HG02678 (cell line): ENCODE data around the gene PKIB.

ENCODE experiments used
- ATAC-seq: cut with Tn5 transposase; IDR thresholded peaks from one replicate; pipeline ENCODE4 v1.9.1; 2021; ENCODE audit warnings: mild to moderate bottlenecking, moderate library complexity; ENCODE audit not compliant: unreplicated experiment

PKIB gene

GRCh38 chr6:122663981-122664380, 53.8 kb downstream of the PKIB start:
- no peak for ATAC-seq

- ATAC-seq = no peak
Measured at GRCh38 chr6:122665929-122666328, 55.7 kb downstream of the PKIB start.

GRCh38 chr6:122666418-122666817, 56.2 kb downstream of the PKIB start:
- ATAC-seq = no peak

- no peak for ATAC-seq
Measured at GRCh38 chr6:122669418-122669817, 59.2 kb downstream of the PKIB start.

- no peak for ATAC-seq
Measured at GRCh38 chr6:122669868-122670267, 59.7 kb downstream of the PKIB start.

- ATAC-seq = no peak
Measured at GRCh38 chr6:122671251-122671650, 61.0 kb downstream of the PKIB start.

- ATAC-seq = no peak
Measured at GRCh38 chr6:122673343-122673961, 63.2 kb downstream of the PKIB start.

GRCh38 chr6:122676146-122676545, 65.9 kb downstream of the PKIB start:
- ATAC-seq = no peak

- no peak for ATAC-seq
Measured at GRCh38 chr6:122676688-122677087, 66.5 kb downstream of the PKIB start.

GRCh38 chr6:122677406-122677805, 67.2 kb downstream of the PKIB start:
- no peak for ATAC-seq

GRCh38 chr6:122678841-122679240, 68.6 kb downstream of the PKIB start:
- ATAC-seq = no peak

GRCh38 chr6:122681705-122682104, 71.5 kb downstream of the PKIB start:
- no peak for ATAC-seq

- ATAC-seq = no peak
Measured at GRCh38 chr6:122683989-122684651, 73.9 kb downstream of the PKIB start.

GRCh38 chr6:122692175-122692598, 82.0 kb downstream of the PKIB start:
- no peak for ATAC-seq

- ATAC-seq = no peak
Measured at GRCh38 chr6:122692807-122693580, 82.8 kb downstream of the PKIB start.

- ATAC-seq = no peak
Measured at GRCh38 chr6:122694075-122694474, 83.9 kb downstream of the PKIB start.

- ATAC-seq = no peak
Measured at GRCh38 chr6:122694602-122695001, 84.4 kb downstream of the PKIB start.

- ATAC-seq = no peak
Measured at GRCh38 chr6:122695188-122695587, 85.0 kb downstream of the PKIB start.

GRCh38 chr6:122696079-122696478, 85.9 kb downstream of the PKIB start:
- no peak for ATAC-seq

GRCh38 chr6:122696853-122697252, 86.6 kb downstream of the PKIB start:
- no peak for ATAC-seq

- no peak for ATAC-seq
Measured at GRCh38 chr6:122697458-122697857, 87.3 kb downstream of the PKIB start.

- ATAC-seq = no peak
Measured at GRCh38 chr6:122701666-122702065, 91.5 kb downstream of the PKIB start.
